ENCODE measurements around the gene NHLH1.

GRCh38 chr1:160419838-160420169, 52.9 kb downstream of the NHLH1 start:
- TF ChIP-seq CTCF (IDR thresholded peaks at IDR 0.05; ENCODE audit: low read length): no peak
- no peak for TF ChIP-seq EZH2 (IDR thresholded peaks at IDR 0.05; ENCODE audit: borderline replicate concordance, low read length)

Measured in OCI-LY1 (cell line).